ENCODE data around the gene NUDT4. TPM values are rescaled to one million over a fixed set of nuclear protein-coding genes. Genes with fewer than 3 reads are reported as not detected.

NUDT4 gene
- total RNA-seq, 1 experiment from 2014 or later = 56.5 TPM

- ChIA-PET CTCF (no interaction called here), POLR2A (interaction anchor here (0.7 kb wide), 1 partner anchor 118 kb away, joined by 4 read pairs; no protein-coding TSS in a partner anchor)
- no peak for TF ChIP-seq ATF2 (CRISPR knock-in tag; IDR thresholded peaks at IDR 0.05; ENCODE audit: borderline replicate concordance, low read depth)
- no peak for TF ChIP-seq FOXJ3 (CRISPR knock-in tag; IDR thresholded peaks at IDR 0.05; ENCODE audit: borderline replicate concordance)
- no peak for TF ChIP-seq GTF2I (CRISPR knock-in tag; conservative IDR thresholded peaks at IDR 0.05)
- no peak for TF ChIP-seq RELA (CRISPR knock-in tag; IDR thresholded peaks at IDR 0.05; ENCODE audit: borderline replicate concordance)
- no peak for TF ChIP-seq FOXK1 (CRISPR knock-in tag; IDR thresholded peaks at IDR 0.05)
- TF ChIP-seq SP1 (CRISPR knock-in tag; conservative IDR thresholded peaks at IDR 0.05) = no peak
- TF ChIP-seq HMGXB4 (CRISPR knock-in tag; IDR thresholded peaks at IDR 0.05) = no peak
- TF ChIP-seq EMX1 (CRISPR knock-in tag; IDR thresholded peaks at IDR 0.05) = no peak
- no peak for TF ChIP-seq NR1H2 (CRISPR knock-in tag; IDR thresholded peaks at IDR 0.05)
- no peak for TF ChIP-seq GRHL2 (CRISPR knock-in tag; IDR thresholded peaks at IDR 0.05; ENCODE audit: insufficient replicate concordance, severe bottlenecking)
- TF ChIP-seq NFYB (CRISPR knock-in tag; conservative IDR thresholded peaks at IDR 0.05; ENCODE audit: low read depth) = no peak
- TF ChIP-seq, protein P1, sequence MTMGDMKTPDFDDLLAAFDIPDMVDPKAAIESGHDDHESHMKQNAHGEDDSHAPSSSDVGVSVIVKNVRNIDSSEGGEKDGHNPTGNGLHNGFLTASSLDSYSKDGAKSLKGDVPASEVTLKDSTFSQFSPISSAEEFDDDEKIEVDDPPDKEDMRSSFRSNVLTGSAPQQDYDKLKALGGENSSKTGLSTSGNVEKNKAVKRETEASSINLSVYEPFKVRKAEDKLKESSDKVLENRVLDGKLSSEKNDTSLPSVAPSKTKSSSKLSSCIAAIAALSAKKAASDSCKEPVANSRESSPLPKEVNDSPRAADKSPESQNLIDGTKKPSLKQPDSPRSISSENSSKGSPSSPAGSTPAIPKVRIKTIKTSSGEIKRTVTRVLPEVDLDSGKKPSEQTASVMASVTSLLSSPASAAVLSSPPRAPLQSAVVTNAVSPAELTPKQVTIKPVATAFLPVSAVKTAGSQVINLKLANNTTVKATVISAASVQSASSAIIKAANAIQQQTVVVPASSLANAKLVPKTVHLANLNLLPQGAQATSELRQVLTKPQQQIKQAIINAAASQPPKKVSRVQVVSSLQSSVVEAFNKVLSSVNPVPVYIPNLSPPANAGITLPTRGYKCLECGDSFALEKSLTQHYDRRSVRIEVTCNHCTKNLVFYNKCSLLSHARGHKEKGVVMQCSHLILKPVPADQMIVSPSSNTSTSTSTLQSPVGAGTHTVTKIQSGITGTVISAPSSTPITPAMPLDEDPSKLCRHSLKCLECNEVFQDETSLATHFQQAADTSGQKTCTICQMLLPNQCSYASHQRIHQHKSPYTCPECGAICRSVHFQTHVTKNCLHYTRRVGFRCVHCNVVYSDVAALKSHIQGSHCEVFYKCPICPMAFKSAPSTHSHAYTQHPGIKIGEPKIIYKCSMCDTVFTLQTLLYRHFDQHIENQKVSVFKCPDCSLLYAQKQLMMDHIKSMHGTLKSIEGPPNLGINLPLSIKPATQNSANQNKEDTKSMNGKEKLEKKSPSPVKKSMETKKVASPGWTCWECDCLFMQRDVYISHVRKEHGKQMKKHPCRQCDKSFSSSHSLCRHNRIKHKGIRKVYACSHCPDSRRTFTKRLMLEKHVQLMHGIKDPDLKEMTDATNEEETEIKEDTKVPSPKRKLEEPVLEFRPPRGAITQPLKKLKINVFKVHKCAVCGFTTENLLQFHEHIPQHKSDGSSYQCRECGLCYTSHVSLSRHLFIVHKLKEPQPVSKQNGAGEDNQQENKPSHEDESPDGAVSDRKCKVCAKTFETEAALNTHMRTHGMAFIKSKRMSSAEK (CRISPR knock-in tag; IDR thresholded peaks at IDR 0.05; ENCODE audit: borderline replicate concordance) = no peak
- no peak for TF ChIP-seq ZMAT4 (CRISPR knock-in tag; IDR thresholded peaks at IDR 0.05)
- TF ChIP-seq, protein P2, sequence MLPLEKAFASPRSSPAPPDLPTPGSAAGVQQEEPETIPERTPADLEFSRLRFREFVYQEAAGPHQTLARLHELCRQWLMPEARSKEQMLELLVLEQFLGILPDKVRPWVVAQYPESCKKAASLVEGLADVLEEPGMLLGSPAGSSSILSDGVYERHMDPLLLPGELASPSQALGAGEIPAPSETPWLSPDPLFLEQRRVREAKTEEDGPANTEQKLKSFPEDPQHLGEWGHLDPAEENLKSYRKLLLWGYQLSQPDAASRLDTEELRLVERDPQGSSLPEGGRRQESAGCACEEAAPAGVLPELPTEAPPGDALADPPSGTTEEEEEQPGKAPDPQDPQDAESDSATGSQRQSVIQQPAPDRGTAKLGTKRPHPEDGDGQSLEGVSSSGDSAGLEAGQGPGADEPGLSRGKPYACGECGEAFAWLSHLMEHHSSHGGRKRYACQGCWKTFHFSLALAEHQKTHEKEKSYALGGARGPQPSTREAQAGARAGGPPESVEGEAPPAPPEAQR (CRISPR knock-in tag; IDR thresholded peaks at IDR 0.05) = no peak
- TF ChIP-seq CTCF (IDR thresholded peaks at IDR 0.05) = no peak
Measured at GRCh38 chr12:93365616-93366405, 11.9 kb upstream of the NUDT4 start.

More at GRCh38 chr12:93365616-93366405, 11.9 kb upstream of the NUDT4 start:
- no peak overlapping the region for H3K4me3 Mint-ChIP-seq
- H3K36me3 Mint-ChIP-seq = no peaks in the 10 kb centered on the region; the same call in 1 of the 2 replicates
- peaks cover 24% of the 10 kb centered on the region for H3K4me1 Mint-ChIP-seq
- no peaks in the 10 kb centered on the region for H3K27me3 Mint-ChIP-seq (ENCODE audit: low read depth)
- H3K27ac Mint-ChIP-seq = no peak overlapping the region
- H3K9me3 Mint-ChIP-seq = peaks cover 3% of the 10 kb centered on the region; the same call in 1 of the 2 replicates
- ATAC-seq (no peak), DNase-seq (ENCODE audit: low spot score) (no peak)
